Left lobe of liver (tissue), 2 donors: ENCODE measurements around the gene HDGFL1. TPM values are rescaled to one million over a fixed set of nuclear protein-coding genes. Genes with fewer than 3 reads are reported as not detected.

Experiments
- ATAC-seq: fragments of 200-7000 bp; cut with Tn5 transposase; one replicate; pipeline ENCODE4 v1.9.1; 2020; ENCODE audit warnings: mild to moderate bottlenecking, moderate library complexity
- DNase-seq: peaks from one replicate; pipeline ENCODE4 v3.0.0-alpha.2; 2020; ENCODE audit warnings: low spot score
- total RNA-seq: library from RNA; stranded (reverse); gene quantifications from one replicate; pipeline ENCODE4 v1.2.1, GENCODE V29; 2021
- donor health status: DM: no; HTN: no; CAD: no; lungs with moderate emphysema.
- donor health status: DM: no; HTN: yes; CAD: no.

Gene HDGFL1
- not detected for total RNA-seq

- no peak for DNase-seq
- no peak for ATAC-seq
Observed at GRCh38 chr6:22569281-22570184, at the start of gene HDGFL1. HDGFL1 (plus strand) TSS chr6:22569566; CDS start chr6:22569576, 10 bp downstream.

DNA sequence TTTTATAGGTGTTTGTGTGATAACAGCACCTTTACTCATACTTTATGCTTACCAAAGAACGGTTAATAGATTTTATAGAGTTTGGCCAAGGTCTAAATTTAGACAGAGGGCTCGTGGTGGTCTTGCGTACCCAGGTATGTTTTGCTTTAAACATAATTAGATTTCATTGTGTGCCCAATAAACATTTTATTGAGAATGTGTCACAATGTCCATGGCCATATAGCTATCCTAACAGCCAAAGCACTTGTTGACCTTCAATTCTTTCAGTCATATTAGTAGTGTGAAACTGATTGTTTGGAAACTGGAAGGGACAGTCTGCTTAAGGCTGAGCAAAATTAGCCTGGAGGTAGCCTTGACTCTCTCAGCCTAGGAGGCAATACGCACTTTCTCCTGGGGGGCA lies 48.3 kb upstream of the HDGFL1 start:
- ATAC-seq, result no peak

DNA sequence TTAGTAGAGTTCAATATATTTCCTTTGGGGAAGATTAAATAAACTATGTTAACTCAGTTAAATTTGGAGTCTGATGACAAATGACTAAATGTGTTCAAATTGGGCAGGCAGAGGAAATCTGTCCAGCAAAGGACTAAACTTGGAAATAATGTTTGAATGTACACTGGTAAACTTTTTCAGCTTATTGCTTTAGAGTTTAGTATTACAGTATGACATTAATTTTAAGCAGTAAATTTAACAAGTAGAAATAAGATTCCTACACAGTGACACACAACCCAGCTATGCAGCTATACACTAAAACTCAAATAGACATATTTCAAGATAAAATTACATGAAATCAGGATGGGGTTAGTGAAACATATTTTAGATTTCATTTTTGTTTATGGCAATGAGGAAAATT lies 42.6 kb upstream of the HDGFL1 start:
- DNase-seq (no peak), ATAC-seq (no peak)

More for the DNA sequence above, 48.3 kb upstream of the HDGFL1 start:
- DNase-seq, result no peak

- DNase-seq, result no peak
Observed at GRCh38 chr6:22529866-22530265, 39.5 kb upstream of the HDGFL1 start.

DNA sequence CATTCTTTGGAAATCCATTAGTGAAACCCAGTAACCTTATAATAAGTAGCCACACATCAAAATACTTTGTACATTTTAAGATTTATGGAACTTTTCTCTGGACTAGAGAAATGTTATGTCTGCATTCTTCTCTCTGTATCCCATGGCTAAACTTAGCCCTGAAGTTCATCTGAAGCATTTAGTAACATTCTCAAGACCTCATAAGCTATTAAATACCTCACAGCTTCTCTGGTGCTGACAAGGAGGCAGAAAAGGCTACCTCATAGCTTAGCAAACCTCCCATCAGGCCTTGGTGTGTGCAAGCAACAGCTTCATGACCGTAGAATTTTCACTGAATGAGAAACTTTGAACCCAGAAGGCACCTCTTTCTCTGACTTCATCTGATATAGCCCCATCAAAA lies 38.9 kb upstream of the HDGFL1 start:
- ATAC-seq (no peak), DNase-seq (no peak)

More at GRCh38 chr6:22529866-22530265, 39.5 kb upstream of the HDGFL1 start:
- no peak for ATAC-seq

GRCh38 chr6:22536122-22536521 lies 33.2 kb upstream of the HDGFL1 start:
- no peak for ATAC-seq
- DNase-seq, result no peak

- no peak for ATAC-seq
- no peak for DNase-seq
Observed at GRCh38 chr6:22544476-22544875, 24.9 kb upstream of the HDGFL1 start.

- no peak for DNase-seq
- no peak for ATAC-seq
Observed at GRCh38 chr6:22545051-22545450, 24.3 kb upstream of the HDGFL1 start.

DNA sequence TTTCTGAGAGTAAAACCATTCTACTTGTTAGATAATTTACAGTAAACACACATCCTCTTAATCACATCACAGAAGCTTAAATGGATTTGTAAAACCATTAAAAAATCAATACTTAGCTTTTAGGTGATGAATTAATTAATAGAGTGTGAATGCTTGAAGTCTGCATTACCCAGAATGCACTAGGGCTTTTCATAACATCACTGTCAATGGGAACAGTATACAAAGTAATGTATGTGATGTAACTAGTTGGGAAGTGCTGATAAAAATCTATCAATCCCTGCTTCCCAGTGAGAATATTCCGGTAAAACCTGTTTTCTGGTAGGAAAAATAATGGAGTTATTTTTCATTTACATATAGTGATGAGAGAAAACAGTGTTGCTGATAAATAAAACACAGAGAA lies 23.1 kb upstream of the HDGFL1 start:
- ATAC-seq, result no peak
- DNase-seq, result no peak

DNA sequence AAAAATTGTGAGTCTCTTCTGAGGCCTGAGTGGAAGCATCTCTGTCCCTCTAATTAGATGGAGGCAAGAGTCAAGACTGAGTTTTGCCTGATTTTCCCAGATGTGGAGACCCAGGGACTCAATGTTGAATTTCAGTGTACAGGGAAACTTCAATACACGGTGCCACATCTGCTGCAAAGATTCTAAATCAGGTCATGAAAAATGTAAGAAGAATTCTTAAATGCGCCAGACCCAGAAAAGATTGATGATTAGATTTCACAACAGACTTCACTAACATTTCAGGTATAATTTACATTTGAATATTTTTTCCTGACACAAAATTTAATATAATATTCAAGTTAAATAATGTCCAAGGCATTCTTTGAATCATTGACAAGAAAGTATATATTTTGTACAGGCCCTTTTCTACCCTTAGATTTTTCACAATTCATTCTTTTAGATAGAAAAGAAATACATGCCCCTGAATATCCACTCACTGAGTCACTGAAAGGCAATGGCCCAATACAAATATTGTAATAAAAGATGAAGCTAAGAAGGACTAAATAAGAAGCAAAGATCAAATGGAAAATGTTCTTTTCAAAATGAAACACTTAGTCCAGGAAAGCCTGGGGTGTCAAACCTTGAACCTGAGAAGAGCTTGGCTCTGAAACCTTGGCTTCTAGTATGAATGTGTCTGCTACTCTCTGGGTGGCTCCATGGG lies 18.2 kb upstream of the HDGFL1 start:
- no peak for DNase-seq
- no peak for ATAC-seq

DNA sequence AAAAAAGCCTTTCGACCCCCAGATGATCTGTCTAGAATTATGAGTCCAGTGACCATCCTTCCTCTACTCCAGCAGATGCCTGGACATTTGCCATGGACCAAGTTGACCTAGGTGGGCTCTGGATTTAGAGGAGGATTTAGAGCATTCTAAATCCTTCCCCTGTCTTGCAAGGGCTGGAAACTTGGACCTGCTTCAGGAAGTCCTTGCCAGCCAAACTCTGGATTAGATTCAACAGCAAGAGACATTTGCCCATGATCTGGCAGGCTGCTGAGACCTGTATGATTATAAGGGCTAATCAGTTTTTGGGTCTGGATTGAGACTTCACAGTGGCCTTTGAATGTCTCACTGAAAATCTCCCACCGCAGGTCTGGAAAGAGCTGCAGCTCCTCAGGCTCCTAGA lies 13.1 kb upstream of the HDGFL1 start:
- ATAC-seq (no peak), DNase-seq (no peak)

DNA sequence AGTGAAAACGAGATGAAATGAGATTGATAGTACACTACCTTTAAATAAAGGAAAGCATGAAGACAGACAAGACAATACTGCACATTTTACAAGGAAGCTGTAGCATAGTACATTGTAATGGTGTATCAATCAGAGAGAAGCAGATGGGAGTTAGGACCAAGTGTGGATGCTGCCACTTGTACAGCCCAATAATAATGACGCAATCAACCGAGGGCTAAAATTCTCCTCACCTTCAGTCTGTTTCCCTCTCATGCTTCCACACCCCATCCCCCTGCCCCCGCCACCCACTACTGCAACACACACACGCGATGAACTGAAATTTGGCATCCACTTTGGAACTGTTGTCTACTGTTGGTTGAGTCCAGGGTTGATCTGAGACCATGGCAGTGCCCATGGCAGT lies 12.4 kb upstream of the HDGFL1 start:
- ATAC-seq (no peak), DNase-seq (no peak)

- no peak for ATAC-seq
- DNase-seq, result no peak
Observed at GRCh38 chr6:22558288-22558882, 11.0 kb upstream of the HDGFL1 start.

- no peak for DNase-seq
- ATAC-seq, result no peak
Observed at GRCh38 chr6:22568854-22569253, 512 bp upstream of the HDGFL1 start.

- no peak for ATAC-seq
- DNase-seq, result no peak
Observed at GRCh38 chr6:22570185-22570551, 802 bp downstream of the HDGFL1 start.

- ATAC-seq (no peak), DNase-seq (no peak)
Observed at GRCh38 chr6:22575190-22575589, 5.8 kb downstream of the HDGFL1 start.

DNA sequence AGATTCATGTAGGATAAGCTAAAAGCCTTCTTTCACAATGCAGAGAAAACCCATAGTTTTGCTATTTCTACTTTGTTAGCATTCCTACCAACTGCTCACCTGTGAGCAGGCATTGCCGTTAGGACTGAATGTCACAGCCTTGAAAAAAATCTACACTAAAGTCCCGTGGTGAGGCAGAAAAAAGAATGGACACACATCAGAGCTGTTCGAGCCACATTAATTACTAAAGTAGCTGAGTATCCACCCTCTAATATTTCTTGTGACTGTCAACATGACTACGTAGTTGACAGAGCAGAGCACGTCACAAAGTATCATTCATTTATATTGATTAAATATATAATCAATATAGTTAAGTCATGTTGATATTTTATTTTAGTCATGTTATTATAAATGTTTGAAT lies 10.1 kb downstream of the HDGFL1 start:
- ATAC-seq (no peak), DNase-seq (no peak)

- ATAC-seq (no peak), DNase-seq (no peak)
Observed at GRCh38 chr6:22580337-22580736, 11.0 kb downstream of the HDGFL1 start.

- DNase-seq (no peak), ATAC-seq (no peak)
Observed at GRCh38 chr6:22582417-22583205, 13.2 kb downstream of the HDGFL1 start.

DNA sequence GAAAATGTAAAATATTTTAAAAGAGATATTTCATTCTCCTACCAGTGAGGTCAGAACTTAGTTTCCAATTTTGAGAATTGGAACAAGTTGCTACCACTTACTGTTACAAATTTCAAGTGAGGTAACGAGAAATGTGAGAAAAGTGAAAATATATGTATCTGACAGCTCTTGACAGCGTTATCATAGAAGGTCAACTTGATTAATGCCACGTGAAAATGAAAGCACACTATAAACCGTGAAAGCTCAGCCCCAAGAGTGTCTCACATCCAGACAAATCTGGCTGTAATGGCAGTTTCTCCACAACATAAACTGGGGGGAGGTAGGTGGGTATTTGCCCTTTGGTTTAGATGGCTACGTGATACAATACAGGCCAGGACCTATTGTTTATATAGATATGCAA lies 13.9 kb downstream of the HDGFL1 start:
- no peak for DNase-seq
- no peak for ATAC-seq

GRCh38 chr6:22583927-22584326 lies 14.6 kb downstream of the HDGFL1 start:
- no peak for DNase-seq
- no peak for ATAC-seq
